ENCODE data around the gene LPP.

LPP gene

GRCh38 chr3:188255190-188255589, 101.2 kb downstream of the LPP start:
- Histone ChIP-seq H3K4me3 (ENCODE audit: severe bottlenecking) (no peak overlapping the region), H3K27ac (ENCODE audit: poor library complexity, severe bottlenecking) (no peak overlapping the region), H3K36me3 (ENCODE audit: low read depth) (no peaks in the 10 kb centered on the region; the same call in 1 of the 2 replicates), H3K9me3 (ENCODE audit: severe bottlenecking) (no peaks in the 10 kb centered on the region), H3K27me3 (ENCODE audit: insufficient read depth, poor library complexity, severe bottlenecking) (no peaks in the 10 kb centered on the region), H3K4me1 (ENCODE audit: insufficient read depth, poor library complexity, severe bottlenecking) (no peaks in the 10 kb centered on the region)
- no peak for TF ChIP-seq CTCF (IDR thresholded peaks at IDR 0.05; ENCODE audit: poor library complexity, severe bottlenecking)
- DNase-seq (ENCODE audit: low spot score) (no peak), ATAC-seq (ENCODE audit: low read depth) (no peak)

GRCh38 chr3:188256758-188257157, 102.8 kb downstream of the LPP start:
- Histone ChIP-seq H3K36me3 (ENCODE audit: low read depth) (no peaks in the 10 kb centered on the region; the same call in 1 of the 2 replicates), H3K9me3 (ENCODE audit: severe bottlenecking) (no peaks in the 10 kb centered on the region), H3K27me3 (ENCODE audit: insufficient read depth, poor library complexity, severe bottlenecking) (no peaks in the 10 kb centered on the region), H3K4me3 (ENCODE audit: severe bottlenecking) (no peak overlapping the region), H3K27ac (ENCODE audit: poor library complexity, severe bottlenecking) (no peak overlapping the region), H3K4me1 (ENCODE audit: insufficient read depth, poor library complexity, severe bottlenecking) (peaks cover 7% of the 10 kb centered on the region)
- no peak for DNase-seq (ENCODE audit: low spot score)
- no peak for TF ChIP-seq CTCF (IDR thresholded peaks at IDR 0.05; ENCODE audit: poor library complexity, severe bottlenecking)
- no peak for ATAC-seq (ENCODE audit: low read depth)

GRCh38 chr3:188257384-188258026, 103.5 kb downstream of the LPP start:
- Histone ChIP-seq H3K4me3 (ENCODE audit: severe bottlenecking) (no peak overlapping the region), H3K27me3 (ENCODE audit: insufficient read depth, poor library complexity, severe bottlenecking) (no peaks in the 10 kb centered on the region), H3K9me3 (ENCODE audit: severe bottlenecking) (no peaks in the 10 kb centered on the region), H3K4me1 (ENCODE audit: insufficient read depth, poor library complexity, severe bottlenecking) (peaks cover 11% of the 10 kb centered on the region), H3K36me3 (ENCODE audit: low read depth) (no peaks in the 10 kb centered on the region; the same call in 1 of the 2 replicates), H3K27ac (ENCODE audit: poor library complexity, severe bottlenecking) (no peak overlapping the region)
- DNase-seq (ENCODE audit: low spot score): no peak
- ATAC-seq (ENCODE audit: low read depth): no peak
- TF ChIP-seq CTCF (IDR thresholded peaks at IDR 0.05; ENCODE audit: poor library complexity, severe bottlenecking): no peak

GRCh38 chr3:188259191-188259590, 105.2 kb downstream of the LPP start:
- DNase-seq (ENCODE audit: low spot score) (no peak), ATAC-seq (ENCODE audit: low read depth) (no peak)
- Histone ChIP-seq H3K27me3 (ENCODE audit: insufficient read depth, poor library complexity, severe bottlenecking) (no peaks in the 10 kb centered on the region), H3K4me1 (ENCODE audit: insufficient read depth, poor library complexity, severe bottlenecking) (peaks cover 28% of the 10 kb centered on the region), H3K27ac (ENCODE audit: poor library complexity, severe bottlenecking) (no peak overlapping the region), H3K9me3 (ENCODE audit: severe bottlenecking) (no peaks in the 10 kb centered on the region), H3K4me3 (ENCODE audit: severe bottlenecking) (no peak overlapping the region), H3K36me3 (ENCODE audit: low read depth) (no peaks in the 10 kb centered on the region; the same call in 1 of the 2 replicates)
- no peak for TF ChIP-seq CTCF (IDR thresholded peaks at IDR 0.05; ENCODE audit: poor library complexity, severe bottlenecking)

GRCh38 chr3:188259596-188259995, 105.6 kb downstream of the LPP start:
- no peak for ATAC-seq (ENCODE audit: low read depth)
- DNase-seq (ENCODE audit: low spot score): no peak
- Histone ChIP-seq H3K27ac (ENCODE audit: poor library complexity, severe bottlenecking) (no peak overlapping the region), H3K36me3 (ENCODE audit: low read depth) (no peaks in the 10 kb centered on the region; the same call in 1 of the 2 replicates), H3K9me3 (ENCODE audit: severe bottlenecking) (no peaks in the 10 kb centered on the region), H3K27me3 (ENCODE audit: insufficient read depth, poor library complexity, severe bottlenecking) (no peaks in the 10 kb centered on the region), H3K4me1 (ENCODE audit: insufficient read depth, poor library complexity, severe bottlenecking) (peaks cover 32% of the 10 kb centered on the region), H3K4me3 (ENCODE audit: severe bottlenecking) (no peak overlapping the region)
- TF ChIP-seq CTCF (IDR thresholded peaks at IDR 0.05; ENCODE audit: poor library complexity, severe bottlenecking): no peak
